Measurements from ENCODE around the gene ZNF644.

- TF ChIP-seq CTCF (IDR thresholded peaks at IDR 0.05) (no peak), POLR2AphosphoS5 (IDR thresholded peaks at IDR 0.05) (no peak), POLR2A (IDR thresholded peaks at IDR 0.05) (no peak)
These were observed 16.7 kb upstream of the ZNF644 start for GRCh38 chr1:91038582-91038981.

Data from breast epithelium (tissue), 3 donors.